IMR-90 (cell line): ENCODE data around the gene FAM186B.

ENCODE experiments used
- CEBPB ChIP-seq: IDR thresholded peaks from 2 replicates; pipeline ENCODE4 v1.6.1; 2012; ENCODE audit warnings: low read depth, low read length, improper control_type of control experiment
- CTCF ChIP-seq: conservative IDR thresholded peaks from 2 replicates; pipeline ENCODE4 v1.5.1; 2012; ENCODE audit warnings: mild to moderate bottlenecking, low read depth, low read length, improper control_type of control experiment
- RAD21 ChIP-seq: IDR thresholded peaks from 2 replicates; pipeline ENCODE4 v1.6.1; 2012; ENCODE audit warnings: low read length, improper control_type of control experiment

GRCh38 chr12:49641748-49642369, 36.4 kb upstream of the FAM186B start:
- TF ChIP-seq RAD21 (no peak), CTCF (no peak), CEBPB (no peak)
